Measurements from ENCODE around the gene C19orf33.

C19orf33 gene

GRCh38 chr19:38346837-38347236 is 42.8 kb downstream of the C19orf33 start:
- no peak for DNase-seq

- DNase-seq = no peak
Measured at GRCh38 chr19:38350883-38351282, 46.8 kb downstream of the C19orf33 start.

- DNase-seq = no peak
Measured at GRCh38 chr19:38351865-38352395, 47.9 kb downstream of the C19orf33 start.

GRCh38 chr19:38352611-38353010 is 48.6 kb downstream of the C19orf33 start:
- peak; percentile 40 for DNase-seq
